Hepatic stellate cell (primary cell): ENCODE measurements around the gene DPP10.

ENCODE experiments used
- DNase-seq: peaks from one replicate; pipeline ENCODE4 v3.0.0; 2011; ENCODE audit warnings: low spot score

DPP10 gene

GRCh38 chr2:115569547-115569946, 1127.1 kb downstream of the DPP10 start:
- DNase-seq: no peak

- DNase-seq: no peak
Observed at GRCh38 chr2:115572746-115573145, 1130.3 kb downstream of the DPP10 start.

- no peak for DNase-seq
Observed at GRCh38 chr2:115573756-115574155, 1131.3 kb downstream of the DPP10 start.

GRCh38 chr2:115574667-115575066, 1132.2 kb downstream of the DPP10 start:
- no peak for DNase-seq

GRCh38 chr2:115580784-115581183, 1138.3 kb downstream of the DPP10 start:
- DNase-seq: no peak

GRCh38 chr2:115584507-115584906, 1142.1 kb downstream of the DPP10 start:
- no peak for DNase-seq

- no peak for DNase-seq
Observed at GRCh38 chr2:115596659-115597375, 1154.4 kb downstream of the DPP10 start.

GRCh38 chr2:115603285-115603684, 1160.8 kb downstream of the DPP10 start:
- no peak for DNase-seq

GRCh38 chr2:115606350-115606749, 1163.9 kb downstream of the DPP10 start:
- no peak for DNase-seq

GRCh38 chr2:115609978-115610377, 1167.5 kb downstream of the DPP10 start:
- no peak for DNase-seq

- DNase-seq: no peak
Observed at GRCh38 chr2:115610888-115611287, 1168.4 kb downstream of the DPP10 start.

GRCh38 chr2:115624332-115624731, 1181.9 kb downstream of the DPP10 start:
- DNase-seq: no peak

GRCh38 chr2:115634578-115634977, 1192.1 kb downstream of the DPP10 start:
- DNase-seq: no peak

GRCh38 chr2:115635430-115635829, 1193.0 kb downstream of the DPP10 start:
- DNase-seq: no peak

GRCh38 chr2:115649731-115650130, 1207.3 kb downstream of the DPP10 start:
- no peak for DNase-seq

- DNase-seq: no peak
Observed at GRCh38 chr2:115650827-115651226, 1208.4 kb downstream of the DPP10 start.

GRCh38 chr2:115652652-115653051, 1210.2 kb downstream of the DPP10 start:
- DNase-seq: no peak

GRCh38 chr2:115654362-115654761, 1211.9 kb downstream of the DPP10 start:
- no peak for DNase-seq

- no peak for DNase-seq
Observed at GRCh38 chr2:115678129-115678528, 1235.7 kb downstream of the DPP10 start.

GRCh38 chr2:115684345-115684744, 1241.9 kb downstream of the DPP10 start:
- no peak for DNase-seq

GRCh38 chr2:115691409-115691808, 1249.0 kb downstream of the DPP10 start:
- no peak for DNase-seq

- DNase-seq: no peak
Observed at GRCh38 chr2:115694651-115695050, 1252.2 kb downstream of the DPP10 start.

- DNase-seq: no peak
Observed at GRCh38 chr2:115733190-115733775, 1290.8 kb downstream of the DPP10 start.

GRCh38 chr2:115738111-115738510, 1295.7 kb downstream of the DPP10 start:
- no peak for DNase-seq
